ENCODE results near the gene LAMA5.

LAMA5 gene

GRCh38 chr20:62405108-62405980, 38.2 kb upstream of the LAMA5 start:
- no peak for DNase-seq (ENCODE audit: low read depth in 2 of 3, low spot score in 1 of 3)

GRCh38 chr20:62404761-62405107, 37.6 kb upstream of the LAMA5 start:
- DNase-seq (ENCODE audit: low read depth in 2 of 3, low spot score in 1 of 3): no peak

DNA sequence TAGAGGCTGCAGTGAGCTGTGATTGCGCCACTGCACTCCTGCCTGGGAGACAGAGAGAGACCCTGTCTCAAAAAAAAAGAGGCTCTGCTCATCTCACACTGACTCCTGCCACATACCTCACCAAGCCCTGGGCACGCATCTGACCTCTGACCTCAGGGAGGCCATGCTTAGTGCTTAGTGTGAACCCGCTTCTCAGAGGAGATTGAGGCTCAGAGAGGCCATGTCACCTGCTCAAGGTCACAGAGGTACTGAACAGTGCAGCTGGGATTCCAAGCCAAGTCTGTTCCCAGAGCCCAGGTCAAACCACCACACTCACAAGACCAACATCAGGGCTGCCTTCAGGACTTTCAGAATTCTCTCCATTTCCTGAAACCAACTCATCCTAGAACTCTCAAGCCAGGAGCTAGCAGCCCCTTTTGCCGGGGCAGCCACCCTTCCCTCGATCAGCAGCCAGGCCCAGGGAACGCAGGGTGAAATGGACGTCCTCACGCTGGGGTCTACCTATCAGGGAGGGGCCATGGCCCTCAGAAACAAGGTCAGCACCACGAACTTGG, 37.1 kb upstream of the LAMA5 start:
- DNase-seq (ENCODE audit: low read depth in 2 of 3, low spot score in 1 of 3): no peak

DNA sequence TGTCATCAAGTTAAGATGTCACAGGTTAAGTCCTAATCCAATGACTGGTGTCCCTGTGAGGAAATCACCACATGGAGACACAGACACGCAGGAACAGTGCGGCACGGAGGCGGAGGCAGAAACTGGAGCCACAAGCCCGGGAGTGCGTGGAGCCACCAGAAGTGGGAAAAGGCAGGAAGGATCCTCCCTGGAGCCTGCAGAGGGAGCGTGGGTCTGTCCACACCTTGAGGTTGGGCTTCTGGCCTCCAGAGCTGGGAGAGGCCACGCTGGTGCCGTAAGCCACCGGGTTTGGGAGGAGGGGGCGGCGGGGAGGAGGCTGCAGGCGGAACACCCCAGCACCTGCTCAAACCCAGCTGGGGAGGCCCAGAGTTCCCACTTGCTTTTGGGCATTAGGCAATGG, 36.2 kb upstream of the LAMA5 start:
- no peak for DNase-seq (ENCODE audit: low read depth in 2 of 3, low spot score in 1 of 3)

GRCh38 chr20:62402456-62403150, 35.5 kb upstream of the LAMA5 start:
- DNase-seq (ENCODE audit: low read depth in 2 of 3, low spot score in 1 of 3): no peak

GRCh38 chr20:62401331-62401779, 34.2 kb upstream of the LAMA5 start:
- DNase-seq (ENCODE audit: low read depth in 2 of 3, low spot score in 1 of 3): no peak

- DNase-seq (ENCODE audit: low read depth in 2 of 3, low spot score in 1 of 3): no peak
Observed at GRCh38 chr20:62400541-62400940, 33.4 kb upstream of the LAMA5 start.

GRCh38 chr20:62400021-62400420, 32.9 kb upstream of the LAMA5 start:
- DNase-seq (ENCODE audit: low read depth in 2 of 3, low spot score in 1 of 3): no peak

- no peak for DNase-seq (ENCODE audit: low read depth in 2 of 3, low spot score in 1 of 3)
Observed at GRCh38 chr20:62398120-62398821, 31.2 kb upstream of the LAMA5 start.

GRCh38 chr20:62396367-62397239, 29.5 kb upstream of the LAMA5 start:
- no peak for DNase-seq (ENCODE audit: low read depth in 2 of 3, low spot score in 1 of 3)

DNA sequence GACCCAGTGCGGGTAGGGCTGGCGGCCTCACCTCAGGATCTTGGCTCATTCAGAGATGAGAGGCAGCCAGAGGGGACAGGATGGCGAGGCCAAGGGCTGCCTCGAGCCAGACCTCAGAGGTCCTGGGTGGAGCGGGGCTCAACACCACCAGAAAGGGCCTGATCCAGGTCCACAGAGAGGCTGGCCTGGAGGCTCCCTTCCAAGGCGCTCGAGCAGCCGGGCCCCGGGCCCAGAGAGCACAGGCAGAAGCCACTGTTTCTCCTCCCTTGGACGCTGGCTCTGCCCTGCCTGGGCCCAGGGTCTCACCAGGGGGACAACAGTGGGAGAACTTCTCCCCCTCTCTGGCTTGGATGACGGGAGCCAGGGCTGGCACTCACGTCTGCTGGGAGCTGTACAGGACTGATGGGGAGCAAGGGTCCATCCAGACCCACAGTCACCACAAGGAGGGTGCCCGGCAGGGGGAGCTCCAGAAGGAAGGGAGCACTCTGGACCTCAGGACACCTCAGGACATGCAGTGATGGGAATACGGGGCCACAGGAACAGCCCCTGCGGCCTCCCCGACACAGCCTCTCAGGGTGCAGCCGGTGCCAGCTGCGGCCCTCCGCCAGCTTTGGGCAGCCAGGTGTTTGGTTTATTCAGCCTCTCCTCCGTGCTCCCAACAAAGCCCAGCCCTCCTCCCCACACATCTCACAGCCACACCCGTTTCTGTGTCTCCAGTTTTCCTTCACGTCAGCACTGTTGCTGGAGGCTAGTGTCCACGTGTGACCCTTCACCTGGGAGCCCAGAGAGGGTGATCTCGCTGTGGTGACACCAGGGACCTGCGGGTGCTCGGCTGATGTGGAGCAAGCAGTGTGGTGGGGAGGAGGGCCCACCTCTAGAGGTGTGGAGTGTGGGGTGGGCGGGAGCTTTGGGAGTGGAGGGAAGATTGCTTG, 28.5 kb upstream of the LAMA5 start:
- DNase-seq (ENCODE audit: low read depth in 2 of 3, low spot score in 1 of 3): no peak

GRCh38 chr20:62394248-62395245, 27.4 kb upstream of the LAMA5 start:
- DNase-seq (ENCODE audit: low read depth in 2 of 3, low spot score in 1 of 3): no peak

GRCh38 chr20:62393830-62394229, 26.7 kb upstream of the LAMA5 start:
- DNase-seq (ENCODE audit: low read depth in 2 of 3, low spot score in 1 of 3): no peak

- no peak for DNase-seq (ENCODE audit: low read depth in 2 of 3, low spot score in 1 of 3)
Observed at GRCh38 chr20:62393335-62393665, 26.2 kb upstream of the LAMA5 start.

GRCh38 chr20:62392621-62393334, 25.7 kb upstream of the LAMA5 start:
- no peak for DNase-seq (ENCODE audit: low read depth in 2 of 3, low spot score in 1 of 3)

- no peak for DNase-seq (ENCODE audit: low read depth in 2 of 3, low spot score in 1 of 3)
Observed at GRCh38 chr20:62392077-62392418, 24.9 kb upstream of the LAMA5 start.

DNA sequence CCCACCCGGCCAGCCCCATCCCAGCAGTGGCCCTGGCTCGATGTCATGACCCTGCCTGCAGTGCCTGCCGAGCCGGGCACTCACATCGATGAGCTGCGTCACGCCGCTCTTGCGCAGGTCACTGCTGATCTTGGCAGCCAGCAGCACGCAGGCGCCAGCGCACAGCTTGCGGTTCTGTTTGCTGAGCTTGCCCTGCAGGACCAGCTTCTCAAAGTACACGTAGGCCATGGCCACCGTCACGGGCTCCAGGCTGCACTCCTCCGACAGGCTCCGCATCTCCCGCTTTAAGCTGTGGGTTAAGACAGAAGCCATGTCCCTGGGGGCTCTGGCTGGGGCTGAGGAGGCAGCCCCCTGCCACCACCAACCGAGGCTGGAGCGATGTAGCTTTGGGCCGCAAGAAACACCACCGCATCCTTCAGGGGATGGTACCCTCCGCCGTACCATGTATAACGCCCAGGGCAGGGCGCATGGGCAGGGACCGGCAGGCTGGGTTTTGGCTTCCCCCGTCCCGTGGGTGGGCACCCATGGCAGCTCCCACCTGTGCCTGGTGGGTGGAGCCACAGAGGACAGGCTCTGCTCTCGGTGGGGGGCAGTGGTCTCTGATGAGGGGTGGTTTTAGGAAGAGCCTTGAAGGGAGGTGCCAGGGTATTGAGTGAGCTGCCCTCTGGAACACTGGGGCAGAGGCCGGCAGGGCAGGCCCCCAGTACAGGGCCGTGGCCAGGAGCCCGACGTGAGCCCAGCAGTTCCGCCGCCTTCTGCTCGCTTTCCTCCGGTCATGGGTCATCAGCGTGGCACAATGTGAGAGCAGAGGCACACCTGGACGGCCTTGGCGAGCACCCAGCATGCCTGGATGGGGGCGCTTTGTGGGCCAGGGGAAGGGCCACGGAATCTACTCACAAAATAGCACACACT, 24.3 kb upstream of the LAMA5 start:
- DNase-seq (ENCODE audit: low read depth in 2 of 3, low spot score in 1 of 3): no peak
